GM19395 (cell line): ENCODE data around the gene PGAP2.
"Not testable (repeated sequence)": the region's sequence is repeated elsewhere in the genome, so short reads cannot be mapped to it uniquely, and the experiment has no call there.

Source experiments
- ATAC-seq: cut with Tn5 transposase; IDR thresholded peaks from one replicate; pipeline ENCODE4 v1.9.1; 2021; ENCODE audit warnings: mild to moderate bottlenecking, moderate library complexity; ENCODE audit not compliant: unreplicated experiment

Gene PGAP2

GRCh38 chr11:3803726-3804495 is 4.4 kb upstream of the PGAP2 start:
- no peak for ATAC-seq

GRCh38 chr11:3808861-3809623 is 682 bp downstream of the PGAP2 start:
- ATAC-seq = peak; percentile 80

GRCh38 chr11:3809624-3809928 is 1.2 kb downstream of the PGAP2 start:
- no peak for ATAC-seq

GRCh38 chr11:3810446-3810845 is 2.1 kb downstream of the PGAP2 start:
- ATAC-seq = no peak

- ATAC-seq = no peak
Measured at GRCh38 chr11:3810951-3811350, 2.6 kb downstream of the PGAP2 start.

- ATAC-seq = not testable (repeated sequence)
Measured at GRCh38 chr11:3814832-3815231, 6.5 kb downstream of the PGAP2 start.

GRCh38 chr11:3815845-3816244 is 7.5 kb downstream of the PGAP2 start:
- no peak for ATAC-seq

- no peak for ATAC-seq
Measured at GRCh38 chr11:3816673-3817072, 8.3 kb downstream of the PGAP2 start.

GRCh38 chr11:3817181-3817800 is 8.9 kb downstream of the PGAP2 start:
- no peak for ATAC-seq

- ATAC-seq = no peak
Measured at GRCh38 chr11:3820971-3821370, 12.6 kb downstream of the PGAP2 start.

GRCh38 chr11:3822312-3822711 is 14.0 kb downstream of the PGAP2 start:
- no peak for ATAC-seq

GRCh38 chr11:3823303-3823702 is 14.9 kb downstream of the PGAP2 start:
- ATAC-seq = no peak

- ATAC-seq = no peak
Measured at GRCh38 chr11:3823762-3824506, 15.6 kb downstream of the PGAP2 start.

- ATAC-seq = peak; percentile 88
Measured at GRCh38 chr11:3824714-3825472, 16.5 kb downstream of the PGAP2 start.

GRCh38 chr11:3825473-3826154 is 17.3 kb downstream of the PGAP2 start:
- no peak for ATAC-seq

- no peak for ATAC-seq
Measured at GRCh38 chr11:3826721-3827120, 18.4 kb downstream of the PGAP2 start.

GRCh38 chr11:3827434-3828186 is 19.2 kb downstream of the PGAP2 start:
- ATAC-seq = no peak

GRCh38 chr11:3830088-3830487 is 21.7 kb downstream of the PGAP2 start:
- ATAC-seq = no peak

GRCh38 chr11:3830730-3831129 is 22.4 kb downstream of the PGAP2 start:
- ATAC-seq = no peak
